H9 (cell line): Measurements from ENCODE around the gene TCP11L1. TPM values are rescaled to one million over a fixed set of nuclear protein-coding genes. Genes with fewer than 3 reads are reported as not detected.
A peak's percentile ranks its signal among the peaks of the same experiment; 100 is the strongest.

ENCODE experiments used
- DNase-seq: peaks from one replicate; pipeline ENCODE4 v3.0.0-alpha.2; 2017
- H2AFZ ChIP-seq: one replicate; pipeline ENCODE4 v1.6.1; 2013; ENCODE audit warnings: mild to moderate bottlenecking, low read length, control low read depth, moderate library complexity
- H2AK5ac ChIP-seq: 2 replicates; pipeline ENCODE4 v1.6.1; 2013; ENCODE audit warnings: low read length, control low read depth, mixed read lengths; ENCODE audit not compliant: insufficient read length
- H2BK120ac ChIP-seq: one replicate; pipeline ENCODE4 v1.6.1; 2013; ENCODE audit warnings: low read depth, mild to moderate bottlenecking, low read length, control low read depth, inconsistent platforms; ENCODE audit not compliant: poor library complexity, severe bottlenecking
- H2BK12ac ChIP-seq: 2 replicates; pipeline ENCODE4 v1.6.1; 2013; ENCODE audit warnings: low read length, control low read depth, mixed read lengths, low read depth; ENCODE audit not compliant: insufficient read length
- H2BK15ac ChIP-seq: 2 replicates; pipeline ENCODE4 v1.6.1; 2013; ENCODE audit warnings: low read depth, low read length, control low read depth
- H2BK20ac ChIP-seq: one replicate; pipeline ENCODE4 v1.6.1; 2013; ENCODE audit warnings: low read depth, mild to moderate bottlenecking, low read length, control low read depth, inconsistent platforms; ENCODE audit not compliant: poor library complexity, severe bottlenecking
- H2BK5ac ChIP-seq: 2 replicates; pipeline ENCODE4 v1.6.1; 2013; ENCODE audit warnings: low read length, control low read depth, mixed read lengths; ENCODE audit not compliant: insufficient read length
- H3K14ac ChIP-seq: 2 replicates; pipeline ENCODE4 v1.6.1; 2013; ENCODE audit warnings: low read length, control low read depth; ENCODE audit not compliant: insufficient read depth
- H3K18ac ChIP-seq: 2 replicates; pipeline ENCODE4 v1.6.1; 2013; ENCODE audit warnings: low read depth, mild to moderate bottlenecking, mixed read lengths, low read length, control low read depth; ENCODE audit not compliant: insufficient read length
- H3K23ac ChIP-seq: 2 replicates; pipeline ENCODE4 v1.6.1; 2013; ENCODE audit warnings: low read length, control low read depth, mixed read lengths, low read depth; ENCODE audit not compliant: insufficient read length
- H3K23me2 ChIP-seq: 2 replicates; pipeline ENCODE4 v1.6.1; 2013; ENCODE audit warnings: low read depth, mild to moderate bottlenecking, mixed read lengths, low read length, control low read depth; ENCODE audit not compliant: insufficient read length, poor library complexity, severe bottlenecking
- H3K27ac ChIP-seq: 2 replicates; pipeline ENCODE4 v1.5.1; 2013; ENCODE audit warnings: low read length, control low read depth, mixed read lengths, low read depth; ENCODE audit not compliant: insufficient read length
- H3K27me3 ChIP-seq: 2 replicates; pipeline ENCODE4 v1.6.1; 2013; ENCODE audit warnings: low read length, control low read depth, inconsistent platforms; ENCODE audit not compliant: insufficient read depth
- H3K4ac ChIP-seq: 2 replicates; pipeline ENCODE4 v1.6.1; 2013; ENCODE audit warnings: low read depth, mild to moderate bottlenecking, control low read depth, inconsistent platforms, low read length, moderate library complexity
- H3K4me1 ChIP-seq: 2 replicates; pipeline ENCODE4 v1.6.1; 2013; ENCODE audit warnings: low read length, control low read depth, inconsistent platforms; ENCODE audit not compliant: insufficient read depth
- H3K4me2 ChIP-seq: 2 replicates; pipeline ENCODE4 v1.6.1; 2013; ENCODE audit warnings: low read length, control low read depth, mixed read lengths; ENCODE audit not compliant: insufficient read length, insufficient read depth
- H3K56ac ChIP-seq: 2 replicates; pipeline ENCODE4 v1.6.1; 2013; ENCODE audit warnings: low read depth, mild to moderate bottlenecking, mixed read lengths, low read length, control low read depth; ENCODE audit not compliant: insufficient read length
- H3K79me1 ChIP-seq: 2 replicates; pipeline ENCODE4 v1.6.1; 2013; ENCODE audit warnings: low read depth, mild to moderate bottlenecking, moderate library complexity, low read length, control low read depth, inconsistent platforms; ENCODE audit not compliant: insufficient read depth, poor library complexity, severe bottlenecking
- H3K79me2 ChIP-seq: 2 replicates; pipeline ENCODE4 v1.6.1; 2013; ENCODE audit warnings: low read length, control low read depth, inconsistent platforms; ENCODE audit not compliant: insufficient read depth
- H3K9ac ChIP-seq: 2 replicates; pipeline ENCODE4 v1.6.1; 2013; ENCODE audit warnings: low read length, control low read depth, mixed read lengths; ENCODE audit not compliant: insufficient read length; ENCODE audit errors: extremely low read depth
- H3K9me3 ChIP-seq: one replicate; pipeline ENCODE4 v1.6.1; 2013; ENCODE audit warnings: low read depth, low read length, inconsistent platforms; ENCODE audit not compliant: control insufficient read depth
- H3T11ph ChIP-seq: one replicate; pipeline ENCODE4 v1.6.1; 2013; ENCODE audit warnings: mild to moderate bottlenecking, low read length, control low read depth, inconsistent platforms
- H4K20me1 ChIP-seq: one replicate; pipeline ENCODE4 v1.6.1; 2013; ENCODE audit not compliant: control insufficient read depth, insufficient read length, insufficient read depth
- H4K5ac ChIP-seq: 2 replicates; pipeline ENCODE4 v1.6.1; 2013; ENCODE audit warnings: low read depth, mild to moderate bottlenecking, mixed read lengths, low read length, control low read depth; ENCODE audit not compliant: insufficient read length
- H4K8ac ChIP-seq: replicated peaks from 2 replicates; pipeline ENCODE4 v1.6.1; 2013; ENCODE audit warnings: low read length, control low read depth, mixed read lengths, low read depth; ENCODE audit not compliant: insufficient read length
- H4K91ac ChIP-seq: 2 replicates; pipeline ENCODE4 v1.6.1; 2013; ENCODE audit warnings: low read depth, mild to moderate bottlenecking, moderate library complexity, mixed read lengths, low read length, control low read depth; ENCODE audit not compliant: insufficient read length
- H3K27ac Mint-ChIP-seq, 3 experiments: 2 replicates in 2 of 3; 3 replicates in 1 of 3; pipeline ENCODE4 v1.8.0; 2020 to 2021; ENCODE audit warnings: mixed read lengths in 3 of 3, mild to moderate bottlenecking in 1 of 3, moderate library complexity in 1 of 3
- H3K27me3 Mint-ChIP-seq: 2 replicates; pipeline ENCODE4 v1.8.0; 2021; ENCODE audit warnings: low read depth, mild to moderate bottlenecking, moderate library complexity, mixed read lengths
- H3K36me3 Mint-ChIP-seq, 3 experiments: 2 replicates in 2 of 3; 3 replicates in 1 of 3; pipeline ENCODE4 v1.8.0; 2020 to 2021; ENCODE audit warnings: low read depth in 3 of 3, mixed read lengths in 3 of 3; ENCODE audit not compliant: insufficient read depth in 1 of 3
- H3K4me1 Mint-ChIP-seq, 2 experiments: 2 replicates each; pipeline ENCODE4 v1.8.0; 2020; ENCODE audit warnings: mixed read lengths in 2 of 2
- H3K4me3 Mint-ChIP-seq, 2 experiments: 2 replicates in 1 of 2; 3 replicates in 1 of 2; pipeline ENCODE4 v1.8.0; 2020 to 2021; ENCODE audit warnings: mild to moderate bottlenecking in 2 of 2, mixed read lengths in 2 of 2, moderate library complexity in 1 of 2
- H3K9me3 Mint-ChIP-seq, 2 experiments: 2 replicates in 1 of 2; 3 replicates in 1 of 2; pipeline ENCODE4 v1.8.0; 2020; ENCODE audit warnings: mild to moderate bottlenecking in 2 of 2, mixed read lengths in 2 of 2, moderate library complexity in 1 of 2
- CTCF ChIP-seq: fragments of 200-600 bp; sonication (generic); conservative IDR thresholded peaks from 3 replicates; pipeline ENCODE4 v1.8.0; 2021; ENCODE audit warnings: antibody characterized with exemption, mild to moderate bottlenecking
- WGBS: extraction: QIAGEN DNeasy Blood & Tissue Kit; methylation state at CpG from one replicate; pipeline ENCODE4 v1.1.7; 2013; ENCODE audit warnings: missing lambda C conversion rate, low lambda C conversion rate, mixed read lengths; ENCODE audit not compliant: insufficient read length; ENCODE audit errors: extremely low coverage; 5-methylcytosine and 5-hydroxymethylcytosine counted together
- total RNA-seq: library from RNA; stranded (reverse); gene quantifications from 2 replicates; pipeline ENCODE4 v1.2.1, GENCODE V29; 2021

TCP11L1 gene
- total RNA-seq, 1 experiment from 2014 or later, result 20.3 TPM

GRCh38 chr11:33001751-33002542 lies 37.4 kb upstream of the TCP11L1 start:
- no peak for TF ChIP-seq CTCF
- Mint-ChIP-seq H3K27me3 (no peaks in the 10 kb centered on the region; the same call in 1 of the 2 replicates), H3K4me3 (no peak overlapping the region), H3K27ac (peak overlapping the region in 1 of 3 experiments; percentile 7; a peak in 1 of 7 replicates), H3K36me3 (no peaks in the 10 kb centered on the region; a peak in 1 of 7 replicates), H3K4me1 (peaks cover 0 to 9% of the 10 kb centered on the region in 2 experiments; a peak in 2 of 4 replicates), H3K9me3 (no peaks in the 10 kb centered on the region)
- Histone ChIP-seq H4K91ac (no peak overlapping the region), H3K9ac (no peak overlapping the region), H2BK5ac (no peak overlapping the region), H2BK15ac (no peak overlapping the region), H3T11ph (no peak overlapping the region), H3K79me1 (no peaks in the 10 kb centered on the region), H2BK12ac (no peak overlapping the region), H4K20me1 (no peaks in the 10 kb centered on the region), H3K27me3 (no peaks in the 10 kb centered on the region), H3K27ac (no peak overlapping the region), H3K9me3 (no peaks in the 10 kb centered on the region), H3K23ac (no peak overlapping the region), H3K18ac (no peak overlapping the region), H3K4ac (no peak overlapping the region), H2AFZ (no peak overlapping the region), H3K4me2 (no peak overlapping the region), H3K4me1 (no peaks in the 10 kb centered on the region), H3K23me2 (no peaks in the 10 kb centered on the region), H3K56ac (no peak overlapping the region), H4K8ac (no peak overlapping the region), H3K14ac (no peak overlapping the region), H2AK5ac (no peak overlapping the region), H3K79me2 (no peaks in the 10 kb centered on the region), H2BK120ac (no peak overlapping the region), H2BK20ac (no peak overlapping the region), H4K5ac (no peak overlapping the region)
- WGBS, result no CpG with 5 or more reads among the region's 8 CpGs
- no peak for DNase-seq
